ENCODE measurements around the gene HOXB3. TPM values are rescaled to one million over a fixed set of nuclear protein-coding genes. Genes with fewer than 3 reads are reported as not detected.

The HOXB3 gene
- total RNA-seq, 1 experiment from 2014 or later, result 6.0 TPM

- no peak overlapping the region for H3K27ac ChIP-seq (ENCODE audit: low read length)
- no peak overlapping the region for H2AFZ ChIP-seq (ENCODE audit: low read length)
- H3K4me3 ChIP-seq (ENCODE audit: low read length), result no peak overlapping the region
- no peaks in the 10 kb centered on the region for H3F3A ChIP-seq (ENCODE audit: low read length, unreplicated experiment)
- no TSS peak for BruUV-seq (replicated peaks)
- no peak overlapping the region for H3K9ac ChIP-seq (ENCODE audit: low read length)
- H4K20me1 ChIP-seq (ENCODE audit: low read length), result no peaks in the 10 kb centered on the region
- H3K27me3 ChIP-seq (ENCODE audit: low read length), result no peaks in the 10 kb centered on the region
- H3K4me2 ChIP-seq (ENCODE audit: low read length), result no peak overlapping the region
- no peaks in the 10 kb centered on the region for H3K9me3 ChIP-seq (ENCODE audit: low read length)
- no peak for ATAC-seq
- H3K36me3 ChIP-seq (ENCODE audit: low read depth, low read length), result no peaks in the 10 kb centered on the region
- TF ChIP-seq EZH2 (IDR thresholded peaks at IDR 0.05; ENCODE audit: low read length, unreplicated experiment) (no peak), EZH2phosphoT487 (IDR thresholded peaks at IDR 0.05; ENCODE audit: borderline replicate concordance, low read length) (no peak), CTCF (conservative IDR thresholded peaks at IDR 0.05; ENCODE audit: low read depth, low read length) (no peak)
- no peaks in the 10 kb centered on the region for H3K79me2 ChIP-seq (ENCODE audit: low read length)
- intact Hi-C loops (cut with micrococcal nuclease), result no loop called here
- no peaks in the 10 kb centered on the region for H3K9me2 ChIP-seq (replicated peaks; ENCODE audit: low read length)
- no peak for DNase-seq
- CTCF ChIA-PET, result no interaction called here
- POLR2A ChIA-PET (ENCODE audit: unreplicated experiment), result no interaction called here
- H3K4me1 ChIP-seq (ENCODE audit: insufficient read depth, low read length), result no peaks in the 10 kb centered on the region
Observed at GRCh38 chr17:48529683-48530009, 60.4 kb downstream of the HOXB3 start.

- intact Hi-C loops (cut with micrococcal nuclease), result no loop called here
- Histone ChIP-seq H3F3A (ENCODE audit: low read length, unreplicated experiment) (no peaks in the 10 kb centered on the region), H3K9me2 (replicated peaks; ENCODE audit: low read length) (no peaks in the 10 kb centered on the region), H3K79me2 (ENCODE audit: low read length) (no peaks in the 10 kb centered on the region), H3K9me3 (ENCODE audit: low read length) (no peaks in the 10 kb centered on the region), H3K4me2 (ENCODE audit: low read length) (no peak overlapping the region), H3K4me1 (ENCODE audit: insufficient read depth, low read length) (no peaks in the 10 kb centered on the region), H3K36me3 (ENCODE audit: low read depth, low read length) (no peaks in the 10 kb centered on the region), H3K27ac (ENCODE audit: low read length) (no peak overlapping the region), H2AFZ (ENCODE audit: low read length) (no peak overlapping the region), H4K20me1 (ENCODE audit: low read length) (no peaks in the 10 kb centered on the region), H3K9ac (ENCODE audit: low read length) (no peak overlapping the region), H3K27me3 (ENCODE audit: low read length) (no peaks in the 10 kb centered on the region), H3K4me3 (ENCODE audit: low read length) (no peak overlapping the region)
- ChIA-PET POLR2A (ENCODE audit: unreplicated experiment) (no interaction called here), CTCF (no interaction called here)
- no peak for DNase-seq
- no peak for ATAC-seq
- TF ChIP-seq CTCF (conservative IDR thresholded peaks at IDR 0.05; ENCODE audit: low read depth, low read length) (no peak), EZH2phosphoT487 (IDR thresholded peaks at IDR 0.05; ENCODE audit: borderline replicate concordance, low read length) (no peak), EZH2 (IDR thresholded peaks at IDR 0.05; ENCODE audit: low read length, unreplicated experiment) (no peak)
- no TSS peak for BruUV-seq (replicated peaks)
Observed at GRCh38 chr17:48528936-48529682, 60.9 kb downstream of the HOXB3 start.

- no peaks in the 10 kb centered on the region for H3K9me3 ChIP-seq (ENCODE audit: low read length)
- no peaks in the 10 kb centered on the region for H3F3A ChIP-seq (ENCODE audit: low read length, unreplicated experiment)
- DNase-seq (no peak), ATAC-seq (no peak)
- no peak overlapping the region for H3K4me2 ChIP-seq (ENCODE audit: low read length)
- BruUV-seq (replicated peaks), result no TSS peak
- H3K9ac ChIP-seq (ENCODE audit: low read length), result no peak overlapping the region
- H3K36me3 ChIP-seq (ENCODE audit: low read depth, low read length), result no peaks in the 10 kb centered on the region
- H3K27me3 ChIP-seq (ENCODE audit: low read length), result no peaks in the 10 kb centered on the region
- no peaks in the 10 kb centered on the region for H3K9me2 ChIP-seq (replicated peaks; ENCODE audit: low read length)
- TF ChIP-seq CTCF (conservative IDR thresholded peaks at IDR 0.05; ENCODE audit: low read depth, low read length) (no peak), EZH2 (IDR thresholded peaks at IDR 0.05; ENCODE audit: low read length, unreplicated experiment) (no peak), EZH2phosphoT487 (IDR thresholded peaks at IDR 0.05; ENCODE audit: borderline replicate concordance, low read length) (no peak)
- no peaks in the 10 kb centered on the region for H3K79me2 ChIP-seq (ENCODE audit: low read length)
- 0 out of 2 replicates have a peak overlapping the region, but pooled peaks have one; percentile 41 for H2AFZ ChIP-seq (ENCODE audit: low read length)
- no peaks in the 10 kb centered on the region for H3K4me1 ChIP-seq (ENCODE audit: insufficient read depth, low read length)
- H3K27ac ChIP-seq (ENCODE audit: low read length), result no peak overlapping the region
- CTCF ChIA-PET, result no interaction called here
- H3K4me3 ChIP-seq (ENCODE audit: low read length), result no peak overlapping the region
- intact Hi-C loops (cut with micrococcal nuclease), result no loop called here
- no peaks in the 10 kb centered on the region for H4K20me1 ChIP-seq (ENCODE audit: low read length)
- POLR2A ChIA-PET (ENCODE audit: unreplicated experiment), result no interaction called here
Observed at GRCh38 chr17:48528153-48528935, 61.7 kb downstream of the HOXB3 start.
